ENCODE measurements around the gene KLRB1.

DNA sequence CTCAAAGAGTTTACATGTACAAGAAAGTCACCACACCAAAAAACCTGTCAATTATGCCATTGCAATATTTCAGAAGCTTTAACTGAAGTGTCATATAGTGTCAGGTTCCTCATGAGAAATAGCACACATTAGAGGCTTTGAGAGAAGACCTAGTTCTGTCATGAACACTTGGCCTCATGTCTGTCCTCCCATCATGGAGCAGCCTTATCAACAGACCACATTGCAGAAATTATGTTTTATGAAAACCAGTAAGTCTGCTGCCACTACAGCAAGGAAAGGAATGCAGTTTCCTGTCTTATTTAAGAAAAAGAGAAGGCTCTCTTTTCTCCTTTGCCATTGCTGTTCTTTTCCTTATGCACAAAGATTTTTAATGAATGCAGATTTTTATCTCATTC, 35.5 kb upstream of the KLRB1 start:
- TF ChIP-seq, protein P1, sequence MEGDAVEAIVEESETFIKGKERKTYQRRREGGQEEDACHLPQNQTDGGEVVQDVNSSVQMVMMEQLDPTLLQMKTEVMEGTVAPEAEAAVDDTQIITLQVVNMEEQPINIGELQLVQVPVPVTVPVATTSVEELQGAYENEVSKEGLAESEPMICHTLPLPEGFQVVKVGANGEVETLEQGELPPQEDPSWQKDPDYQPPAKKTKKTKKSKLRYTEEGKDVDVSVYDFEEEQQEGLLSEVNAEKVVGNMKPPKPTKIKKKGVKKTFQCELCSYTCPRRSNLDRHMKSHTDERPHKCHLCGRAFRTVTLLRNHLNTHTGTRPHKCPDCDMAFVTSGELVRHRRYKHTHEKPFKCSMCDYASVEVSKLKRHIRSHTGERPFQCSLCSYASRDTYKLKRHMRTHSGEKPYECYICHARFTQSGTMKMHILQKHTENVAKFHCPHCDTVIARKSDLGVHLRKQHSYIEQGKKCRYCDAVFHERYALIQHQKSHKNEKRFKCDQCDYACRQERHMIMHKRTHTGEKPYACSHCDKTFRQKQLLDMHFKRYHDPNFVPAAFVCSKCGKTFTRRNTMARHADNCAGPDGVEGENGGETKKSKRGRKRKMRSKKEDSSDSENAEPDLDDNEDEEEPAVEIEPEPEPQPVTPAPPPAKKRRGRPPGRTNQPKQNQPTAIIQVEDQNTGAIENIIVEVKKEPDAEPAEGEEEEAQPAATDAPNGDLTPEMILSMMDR (conservative IDR thresholded peaks at IDR 0.05; ENCODE audit: low read depth, low read length), result no peak
- TF ChIP-seq EZH2phosphoT487 (IDR thresholded peaks at IDR 0.05; ENCODE audit: borderline replicate concordance, low read length), result no peak

Data from PC-3 (cell line).